HCT116 (cell line): ENCODE data around the gene PACSIN2. TPM values are rescaled to one million over a fixed set of nuclear protein-coding genes. Genes with fewer than 3 reads are reported as not detected.
"Not testable (repeated sequence)": the region's sequence is repeated elsewhere in the genome, so short reads cannot be mapped to it uniquely, and the experiment has no call there.

ENCODE experiments used
- ATAC-seq: fragments of 200-7000 bp; cut with Tn5 transposase; 2 replicates; pipeline ENCODE4 v1.9.1; 2020; ENCODE audit warnings: mild to moderate bottlenecking, moderate library complexity
- BruUV-seq: library from RNA; stranded (reverse); fragments of 400-500 nt; replicated peaks from 2 replicates; lab custom pipeline; 2021; lab: Mats Ljungman, UMichigan
- CTCF ChIA-PET: fragments of 300-600 bp; sonication (Branson Sonifier 250); formaldehyde crosslinking; loops from one replicate; lab custom pipeline; 2021; ENCODE audit warnings: antibody characterized with exemption; lab: Charles Lee
- POLR2A ChIA-PET: fragments of 300-600, 350-600 bp; sonication (Branson Sonifier 250); formaldehyde crosslinking; loops from one replicate; lab custom pipeline; 2021; ENCODE audit warnings: antibody characterized with exemption; lab: Charles Lee
- RAD21 ChIA-PET, 2 experiments: fragments of 300-600 bp; sonication (Branson Sonifier 250); formaldehyde crosslinking; loops; one replicate each; lab custom pipeline; 2023; ENCODE audit warnings: low total read pairs in 2 of 2; ENCODE audit not compliant: uncharacterized antibody in 2 of 2, unreplicated experiment in 2 of 2, low non-redundant PET in 1 of 2; lab: Charles Lee
- DNase-seq: peaks from one replicate; pipeline ENCODE4 v3.0.0-alpha.2; 2010; ENCODE audit warnings: low read depth, low spot score
- H2AFZ ChIP-seq: fragments of 200-600 bp; shearing (Covaris generic), sonication (generic); 2 replicates; pipeline ENCODE4 v1.6.1; 2017; ENCODE audit warnings: low read depth, mixed run types, mixed read lengths, antibody characterized with exemption, low read length; ENCODE audit not compliant: poor library complexity, severe bottlenecking
- H3K27ac ChIP-seq: 2 replicates; pipeline ENCODE4 v1.5.1; 2012; ENCODE audit warnings: low read depth, low read length
- H3K27me3 ChIP-seq: fragments of 200-600 bp; sonication (generic); 2 replicates; pipeline ENCODE4 v1.6.1; 2016; ENCODE audit warnings: mixed run types, low read length, mixed read lengths; ENCODE audit not compliant: insufficient read depth
- H3K36me3 ChIP-seq, 2 experiments: fragments of 200-500 bp in 1 of 2; fragments of 200-600 bp in 1 of 2; sonication (Bioruptor generic) in 1 of 2; sonication (generic) in 1 of 2; 2 replicates each; pipeline versions ENCODE4 v1.5.1 to v1.6.1; 2014 to 2016; ENCODE audit warnings: low read length in 2 of 2, inconsistent platforms in 1 of 2, mixed read lengths in 1 of 2, mixed run types in 1 of 2; ENCODE audit not compliant: insufficient read depth in 2 of 2, control insufficient read depth in 1 of 2
- H3K4me1 ChIP-seq, 2 experiments: fragments of 200-600 bp in 1 of 2; sonication (generic) in 1 of 2; 2 replicates each; pipeline versions ENCODE4 v1.5.1 to v1.6.1; 2012 to 2017; ENCODE audit warnings: low read length in 2 of 2, inconsistent platforms in 1 of 2, mild to moderate bottlenecking in 1 of 2, mixed read lengths in 1 of 2, mixed run types in 1 of 2, moderate library complexity in 1 of 2; ENCODE audit not compliant: insufficient read depth in 2 of 2, control insufficient read depth in 1 of 2
- H3K4me2 ChIP-seq: fragments of 200-600 bp; sonication (generic); 2 replicates; pipeline ENCODE4 v1.6.1; 2017; ENCODE audit warnings: mixed run types, low read length, mixed read lengths
- H3K4me3 ChIP-seq, 2 experiments: fragments of 200-600 bp in 1 of 2; sonication (generic) in 1 of 2; replicated peaks in 1 of 2; 2 replicates each; pipeline ENCODE4 v1.5.1; 2011 to 2016; ENCODE audit warnings: low read length in 2 of 2, control low read depth in 1 of 2, low read depth in 1 of 2, mild to moderate bottlenecking in 1 of 2, mixed read lengths in 1 of 2, mixed run types in 1 of 2
- H3K79me2 ChIP-seq: fragments of 200-600 bp; sonication (generic); 2 replicates; pipeline ENCODE4 v1.6.1; 2017; ENCODE audit warnings: mild to moderate bottlenecking, mixed run types, low read length, moderate library complexity, mixed read lengths; ENCODE audit not compliant: insufficient read depth
- H3K9ac ChIP-seq: fragments of 200-600 bp; sonication (generic); 2 replicates; pipeline ENCODE4 v1.6.1; 2016; ENCODE audit warnings: low read length, mixed read lengths
- H3K9me2 ChIP-seq: fragments of 200-600 bp; sonication (generic), shearing (Covaris generic); 2 replicates; pipeline ENCODE4 v1.6.1; 2017; ENCODE audit warnings: mixed run types, mild to moderate bottlenecking, moderate library complexity; ENCODE audit not compliant: insufficient read depth
- H3K9me3 ChIP-seq, 2 experiments: fragments of 200-500 bp in 1 of 2; fragments of 200-600 bp in 1 of 2; sonication (Bioruptor generic) in 1 of 2; sonication (generic) in 1 of 2; 2 replicates each; pipeline ENCODE4 v1.6.1; 2014 to 2017; ENCODE audit warnings: low read length in 2 of 2, mixed read lengths in 2 of 2, inconsistent platforms in 1 of 2, low read depth in 1 of 2, mild to moderate bottlenecking in 1 of 2, mixed run types in 1 of 2, moderate library complexity in 1 of 2; ENCODE audit not compliant: control insufficient read depth in 1 of 2, insufficient read depth in 1 of 2
- H4K20me1 ChIP-seq: fragments of 200-600 bp; sonication (generic), shearing (Covaris generic); 2 replicates; pipeline ENCODE4 v1.6.1; 2017; ENCODE audit warnings: mixed run types, mild to moderate bottlenecking, moderate library complexity; ENCODE audit not compliant: insufficient read depth
- ATF3 ChIP-seq: IDR thresholded peaks from 2 replicates; pipeline ENCODE4 v1.6.1; 2012
- CEBPB ChIP-seq: IDR thresholded peaks from 2 replicates; pipeline ENCODE4 v1.6.1; 2012; ENCODE audit warnings: low read depth
- FOSL1 ChIP-seq: IDR thresholded peaks from 2 replicates; pipeline ENCODE4 v1.6.1; 2012; ENCODE audit warnings: low read depth
- JUND ChIP-seq: IDR thresholded peaks from 2 replicates; pipeline ENCODE4 v1.6.1; 2012
- POLR2A ChIP-seq: IDR thresholded peaks from 2 replicates; pipeline ENCODE4 v1.7.0; 2011; ENCODE audit warnings: borderline replicate concordance; ENCODE audit not compliant: insufficient read depth, insufficient read length; ENCODE audit errors: extremely low read depth
- REST ChIP-seq: IDR thresholded peaks from 2 replicates; pipeline ENCODE4 v1.6.1; 2012; ENCODE audit warnings: low read depth
- ZFX ChIP-seq: fragments of 450-650 bp; IDR thresholded peaks from 2 replicates; pipeline ENCODE4 v1.6.1; 2017
- ZNF274 ChIP-seq: fragments of 200-500 bp; sonication (Bioruptor generic); IDR thresholded peaks from 2 replicates; pipeline ENCODE4 v1.6.1; 2014; ENCODE audit warnings: mild to moderate bottlenecking, low read depth, low read length, inconsistent platforms
- intact Hi-C: fragments of 100-400 bp; cut with micrococcal nuclease; formaldehyde crosslinking; loops from 2 replicates; pipeline ENCODE4 v1.10.0; 2022
- total RNA-seq: library from RNA; stranded (reverse); gene quantifications from one replicate; pipeline ENCODE4 v1.2.1, GENCODE V29; 2021; ENCODE audit not compliant: unreplicated experiment

Gene PACSIN2
- total RNA-seq, 1 experiment from 2014 or later = 48.2 TPM

GRCh38 chr22:42971473-42971860 is 43.5 kb downstream of the PACSIN2 start:
- CTCF ChIA-PET = not testable (repeated sequence)

GRCh38 chr22:42970029-42970428 is 44.9 kb downstream of the PACSIN2 start:
- ATAC-seq (peak; percentile 39; the same call in 1 of the 2 replicates), DNase-seq (no peak)
- peaks cover 28 to 35% of the 10 kb centered on the region in 2 experiments for H3K4me1 ChIP-seq
- no peaks in the 10 kb centered on the region for H3K36me3 ChIP-seq
- H3K27ac ChIP-seq = no peak overlapping the region
- H3K27me3 ChIP-seq = no peaks in the 10 kb centered on the region
- H3K4me3 ChIP-seq = no peak overlapping the region
- ChIA-PET CTCF (interaction anchor here (0.6 to 1.0 kb wide), 2 partner anchors 102 to 162 kb away, joined by 3 to 4 read pairs; no protein-coding TSS in a partner anchor), RAD21 (interaction anchor here in 1 of 2 experiments (0.6 kb wide), 1 partner anchor 102 kb away, joined by 4 read pairs; no protein-coding TSS in a partner anchor)
- intact Hi-C loops = no loop called here
- TF ChIP-seq CEBPB (0 out of 2 replicates have a peak, but pooled peaks have one; percentile 51), FOSL1 (peak; percentile 59; the same call in 1 of the 2 replicates), ATF3 (peak; percentile 71; the same call in 1 of the 2 replicates), POLR2A (no peak), JUND (peak; percentile 57), ZNF274 (no peak), ZFX (no peak), REST (no peak)
- TF ChIP-seq, all 23 proteins: peak for 4
- Histone ChIP-seq H3K79me2 (peaks cover 53% of the 10 kb centered on the region), H3K4me2 (peak overlapping the region; percentile 57), H3K9me3 (no peaks in the 10 kb centered on the region), H4K20me1 (peaks cover 9% of the 10 kb centered on the region; the same call in 1 of the 2 replicates), H3K9me2 (no peaks in the 10 kb centered on the region), H2AFZ (no peak overlapping the region), H3K9ac (no peak overlapping the region)
- no TSS peak for BruUV-seq
- POLR2A ChIA-PET = no interaction called here

More at GRCh38 chr22:42971473-42971860, 43.5 kb downstream of the PACSIN2 start:
- RAD21 ChIA-PET, ATAC-seq, DNase-seq, intact Hi-C loops, POLR2A ChIA-PET, H3K9ac ChIP-seq, H3K9me3 ChIP-seq, H3K4me3 ChIP-seq, H3K9me2 ChIP-seq, BruUV-seq, H3K27ac ChIP-seq, H2AFZ ChIP-seq, H3K36me3 ChIP-seq, H4K20me1 ChIP-seq, H3K27me3 ChIP-seq, H3K4me2 ChIP-seq: not testable (repeated sequence)
- Histone ChIP-seq H3K4me1 (peaks cover 16 to 25% of the 10 kb centered on the region in 2 experiments), H3K79me2 (peaks cover 62% of the 10 kb centered on the region)
